Activated CD4-positive, alpha-beta T cell treated with anti-CD3 and anti-CD28 coated beads for 24 hours (primary cell): ENCODE measurements around the gene DNAJC7.

Source experiments
- DNase-seq, 2 donors: peaks; one replicate each; pipeline ENCODE4 v3.0.0-alpha.2; 2020; ENCODE audit warnings: low read depth in 2 of 2

The DNAJC7 gene

GRCh38 chr17:41975099-41976083, 41.8 kb downstream of the DNAJC7 start:
- DNase-seq: no peak

- no peak for DNase-seq
Measured at GRCh38 chr17:41974658-41975057, 42.6 kb downstream of the DNAJC7 start.

- DNase-seq: no peak
Measured at GRCh38 chr17:41974031-41974430, 43.2 kb downstream of the DNAJC7 start.

- no peak for DNase-seq
Measured at GRCh38 chr17:41973408-41973811, 43.8 kb downstream of the DNAJC7 start.

- no peak for DNase-seq
Measured at GRCh38 chr17:41972571-41973407, 44.5 kb downstream of the DNAJC7 start.

GRCh38 chr17:41971721-41972523, 45.3 kb downstream of the DNAJC7 start:
- no peak for DNase-seq

- no peak for DNase-seq
Measured at GRCh38 chr17:41970901-41971331, 46.3 kb downstream of the DNAJC7 start.

- DNase-seq: no peak
Measured at GRCh38 chr17:41968676-41969075, 48.6 kb downstream of the DNAJC7 start.

- no peak for DNase-seq
Measured at GRCh38 chr17:41967921-41968578, 49.2 kb downstream of the DNAJC7 start.

- DNase-seq: peak; percentile 24 to 29
Measured at GRCh38 chr17:41967141-41967920, 49.9 kb downstream of the DNAJC7 start.

GRCh38 chr17:41966463-41967140, 50.6 kb downstream of the DNAJC7 start, which contains the start of gene CNP:
TSS of gene CNP (plus strand) at chr17:41966795. CDS start at chr17:41966885, 90 bp downstream.
- peak; percentile 86 to 89 for DNase-seq

- DNase-seq: peak; percentile 50 to 55
Measured at GRCh38 chr17:41965694-41966462, 51.4 kb downstream of the DNAJC7 start.

- DNase-seq: peak; percentile 56 to 62
Measured at GRCh38 chr17:41962768-41963434, 54.3 kb downstream of the DNAJC7 start.

- DNase-seq: no peak
Measured at GRCh38 chr17:41962111-41962510, 55.1 kb downstream of the DNAJC7 start.

GRCh38 chr17:41959336-41960095, 57.7 kb downstream of the DNAJC7 start:
- DNase-seq: no peak

GRCh38 chr17:41959030-41959335, 58.3 kb downstream of the DNAJC7 start:
- no peak for DNase-seq

GRCh38 chr17:41957869-41958439, 59.3 kb downstream of the DNAJC7 start:
- DNase-seq: no peak
